Kasumi-1 (cell line): Measurements from ENCODE around the gene SBNO2.

ENCODE experiments used
- DNase-seq, 2 experiments: peaks; one replicate each; lab custom pipeline; 2025; lab: John Stamatoyannopoulos, UW

The SBNO2 gene

DNA sequence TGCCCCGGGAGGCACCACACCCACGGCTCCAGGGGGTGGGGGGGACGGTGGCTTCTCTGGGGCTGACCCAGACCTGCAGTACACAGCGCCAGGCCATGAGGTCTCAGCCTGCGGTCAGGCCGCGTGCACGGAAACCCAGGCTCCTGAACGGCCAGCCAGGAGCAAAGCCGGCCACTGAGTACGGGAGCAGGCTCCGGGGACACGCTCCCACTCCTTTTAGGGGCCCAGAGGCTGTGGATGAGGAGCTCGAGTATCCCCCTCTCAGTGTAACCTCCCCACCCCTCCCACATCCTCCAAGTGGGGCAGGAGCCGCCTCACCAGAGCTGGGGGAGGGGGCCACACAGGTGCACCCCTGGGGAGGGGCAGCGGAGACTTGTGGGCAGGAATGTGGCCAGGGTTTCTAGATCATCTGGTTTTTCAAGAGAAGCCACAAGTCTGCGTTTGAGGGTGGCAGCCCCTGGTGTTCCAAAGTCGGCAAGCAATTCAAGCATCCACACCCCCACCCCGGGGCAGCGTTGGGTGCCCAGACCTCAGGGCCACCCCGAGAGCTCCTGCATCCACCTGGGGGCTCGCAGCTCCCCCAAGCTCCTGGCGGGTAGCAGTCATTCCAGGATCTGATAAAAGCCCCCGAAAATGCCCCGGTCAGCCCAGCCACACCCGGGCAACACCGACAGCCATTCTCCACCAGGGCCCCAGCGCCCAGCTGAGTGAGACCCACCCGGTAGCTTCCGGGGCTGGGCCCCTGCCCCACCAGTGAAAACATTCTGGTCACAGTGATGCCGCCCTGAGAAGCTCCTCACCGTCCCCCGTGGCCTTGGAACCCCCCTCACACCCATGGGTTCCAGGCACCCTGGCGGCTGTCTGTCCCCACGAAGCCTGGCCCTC is 6.1 kb downstream of the SBNO2 start:
- no peak for DNase-seq

DNA sequence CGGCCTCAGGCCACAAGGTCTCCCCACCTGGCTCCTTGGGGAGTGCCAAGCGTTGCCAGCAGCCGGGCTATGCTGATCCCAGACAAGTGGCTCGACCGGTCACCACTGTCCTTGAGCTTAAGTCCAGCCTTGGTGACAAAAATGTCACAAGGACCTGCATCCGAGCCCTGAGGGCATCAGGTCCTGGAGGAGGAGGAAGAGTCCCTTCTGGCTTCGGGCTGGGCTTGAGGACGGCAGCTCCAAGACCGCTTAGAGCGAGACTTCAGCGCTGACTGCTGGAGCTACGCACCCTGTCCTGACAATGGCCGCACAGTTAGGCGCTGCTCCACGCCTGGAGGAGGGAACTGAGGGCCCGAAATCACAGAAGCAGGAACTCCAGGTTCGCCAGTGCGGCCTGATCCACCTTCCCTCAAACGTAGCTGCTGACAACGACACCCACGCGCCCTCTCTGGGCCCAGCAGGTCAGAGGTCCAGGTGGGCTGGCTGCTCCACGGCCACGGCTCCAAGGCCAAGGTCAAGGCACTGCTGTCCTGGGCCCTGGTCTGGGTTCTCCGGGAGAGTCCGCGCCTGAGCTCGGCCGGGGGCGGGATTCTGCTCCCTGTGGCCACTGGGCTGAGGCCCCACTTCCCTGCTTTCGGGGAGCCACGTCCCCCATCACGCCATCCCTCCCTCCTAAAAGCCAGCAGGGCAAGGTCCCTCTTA is 7.0 kb downstream of the SBNO2 start:
- DNase-seq = no peak

DNA sequence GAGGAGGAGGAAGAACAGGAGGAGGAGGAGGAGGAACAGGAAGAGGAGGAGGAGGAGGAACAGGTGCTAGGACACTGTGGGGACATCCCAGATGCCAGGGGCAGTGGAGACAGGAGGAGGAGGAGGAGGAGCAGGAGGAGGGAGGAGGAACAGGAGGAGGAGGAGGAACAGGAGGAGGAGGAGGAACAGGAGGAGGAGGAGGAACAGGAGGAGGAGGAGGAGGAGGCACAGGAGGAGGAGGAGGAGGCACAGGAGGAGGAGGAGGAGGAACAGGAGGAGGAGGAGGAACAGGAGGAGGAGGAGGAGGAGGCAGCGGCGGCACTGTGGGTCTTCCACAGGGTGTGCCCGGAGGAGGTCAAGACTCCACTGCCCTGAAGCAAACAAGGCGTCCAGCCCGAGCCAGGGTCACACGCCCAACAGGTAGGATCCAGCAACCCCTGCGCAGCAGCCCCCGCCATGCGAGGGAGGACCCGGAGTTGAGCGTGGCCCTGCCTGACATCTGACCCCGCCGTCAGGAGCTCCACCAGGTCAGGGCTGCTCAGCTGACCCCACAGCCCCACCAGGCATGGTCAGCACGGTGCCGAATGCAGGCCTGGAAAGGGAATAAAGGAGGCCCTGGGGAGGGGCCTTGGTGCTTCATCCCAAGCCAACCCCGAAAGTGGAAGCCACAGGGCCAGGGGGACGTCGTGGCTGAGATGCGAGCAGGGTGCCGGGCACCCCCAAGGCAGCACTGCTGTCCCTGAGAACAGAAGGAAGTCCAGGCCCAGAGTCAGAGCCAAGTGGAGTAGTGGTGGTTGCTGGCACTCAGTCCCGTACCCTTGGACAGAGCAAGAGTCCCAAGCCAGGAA is 9.2 kb downstream of the SBNO2 start:
- no peak for DNase-seq

DNA sequence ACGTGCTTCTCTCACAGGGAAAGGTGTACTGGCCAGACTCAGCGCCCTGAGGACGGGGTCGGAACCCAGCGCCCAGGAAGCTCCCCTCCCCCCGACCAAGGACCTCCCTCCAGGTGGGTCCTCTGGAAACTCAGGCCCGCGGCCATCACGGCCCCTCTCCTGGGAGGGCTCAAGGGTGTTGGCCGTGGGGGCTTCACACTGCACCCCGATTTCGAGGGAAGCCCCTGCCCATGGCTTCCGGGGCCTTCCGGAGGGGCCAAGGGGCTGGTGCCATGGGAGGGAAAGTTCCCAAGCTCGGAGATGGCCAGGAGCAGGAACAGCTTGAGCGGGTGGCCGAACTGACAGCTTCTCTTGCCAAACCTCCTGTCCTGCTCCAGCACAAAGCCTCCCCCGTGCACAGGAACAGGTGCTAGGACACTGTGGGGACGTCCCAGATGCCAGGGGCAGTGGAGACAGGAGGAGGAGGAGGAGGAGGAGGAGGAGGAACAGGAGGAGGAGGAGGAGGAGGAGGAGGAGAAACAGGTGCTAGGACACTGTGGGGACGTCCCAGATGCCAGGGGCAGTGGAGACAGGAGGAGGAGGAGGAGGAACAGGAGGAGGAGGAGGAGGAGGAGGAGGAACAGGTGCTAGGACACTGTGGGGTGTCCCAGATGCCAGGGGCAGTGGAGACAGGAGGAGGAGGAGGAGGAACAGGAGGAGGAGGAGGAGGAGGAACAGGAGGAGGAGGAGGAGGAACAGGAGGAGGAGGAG is 10.0 kb downstream of the SBNO2 start:
- no peak for DNase-seq

DNA sequence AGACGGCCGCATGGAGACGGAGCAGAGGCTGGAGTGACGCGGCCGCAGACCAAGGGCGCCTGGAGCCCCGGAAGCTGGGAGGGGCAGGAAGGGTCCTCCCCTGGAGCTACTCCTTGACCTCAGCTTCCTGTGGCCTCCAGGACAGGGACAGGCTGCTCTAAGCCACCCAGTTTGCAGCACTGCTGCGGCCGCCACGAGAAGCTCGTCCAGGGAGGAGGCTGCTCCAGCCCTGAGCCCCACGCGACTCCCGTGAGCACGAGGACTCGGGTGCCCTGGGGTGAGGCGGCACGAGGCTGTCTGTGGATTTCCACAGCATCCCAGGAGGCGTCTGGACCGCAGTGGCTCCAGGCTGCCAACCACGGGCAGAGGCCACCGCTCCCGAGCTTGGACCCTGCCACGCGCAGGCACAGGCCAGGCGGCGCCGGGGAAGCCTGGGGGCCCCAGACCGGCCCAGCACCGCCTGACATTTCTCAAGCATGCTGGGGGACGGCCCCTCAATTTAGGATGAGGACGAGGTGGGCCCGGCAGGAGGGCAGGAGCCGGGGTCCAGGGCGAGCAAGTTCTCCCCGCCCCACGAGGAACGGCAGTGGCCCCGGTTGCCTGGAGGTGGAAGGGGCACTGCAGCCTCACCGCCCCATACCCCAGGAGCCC is 10.7 kb downstream of the SBNO2 start:
- no peak for DNase-seq

DNA sequence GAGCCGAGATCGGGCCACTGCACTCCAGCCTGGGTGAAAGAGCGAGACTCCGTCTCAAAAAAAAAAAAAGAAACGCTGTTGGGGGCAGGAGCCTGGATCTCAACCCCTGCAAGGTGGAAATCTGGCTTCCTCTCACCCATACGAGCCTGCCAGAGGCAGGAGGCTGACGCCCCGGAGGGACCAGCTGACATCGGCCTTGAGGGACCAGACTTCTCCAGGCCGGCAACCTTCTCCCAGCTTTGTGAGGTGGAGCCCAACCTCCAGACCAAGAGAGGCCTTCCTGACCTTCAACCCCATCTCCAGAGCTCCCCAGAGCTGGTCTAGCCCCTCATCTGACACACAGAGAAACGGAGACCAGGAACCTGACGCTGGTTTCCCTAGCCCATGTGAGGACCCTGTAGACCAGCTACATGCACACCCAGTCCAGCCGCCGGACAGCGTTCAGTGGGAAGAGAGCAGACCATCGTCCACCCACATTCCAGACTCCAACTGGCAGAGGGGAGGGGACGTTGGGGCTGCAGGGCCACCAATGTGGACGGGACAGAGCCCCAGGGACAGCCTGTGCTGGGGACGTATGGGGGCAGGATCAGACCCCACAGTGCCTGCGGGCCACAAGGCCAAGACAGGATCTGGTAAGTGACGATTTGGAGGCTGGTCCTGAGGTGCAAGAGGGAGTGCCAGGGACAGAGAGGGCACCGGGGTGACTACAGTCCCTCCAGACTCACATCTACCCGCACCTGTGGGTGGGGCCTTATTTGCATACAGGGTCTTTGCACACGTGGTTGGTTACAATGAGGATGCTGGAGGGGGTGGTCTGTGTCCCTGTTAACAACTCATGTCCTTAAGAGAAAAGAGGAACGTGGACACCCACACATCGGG is 11.4 kb downstream of the SBNO2 start:
- DNase-seq = no peak

DNA sequence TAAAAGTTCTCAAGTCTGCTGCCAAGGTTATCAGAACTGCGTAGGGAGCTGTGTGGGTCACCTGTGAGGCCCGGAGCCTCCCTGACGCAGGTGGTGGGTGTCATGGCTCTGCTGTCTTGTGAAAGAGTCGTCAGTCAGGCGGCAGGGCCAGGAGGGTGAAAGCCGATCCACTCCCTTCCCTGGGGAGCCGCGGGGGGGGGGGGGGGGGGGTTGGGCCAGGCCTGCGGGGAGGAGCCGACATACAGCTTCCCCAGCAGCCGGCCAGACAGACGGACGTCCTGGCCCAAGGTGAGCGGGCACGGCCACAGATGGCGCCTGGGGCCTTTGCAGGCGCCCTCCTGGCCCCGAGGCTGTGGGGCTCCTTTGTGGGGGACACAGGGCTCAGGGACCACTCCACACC is 12.4 kb downstream of the SBNO2 start:
- no peak for DNase-seq

DNA sequence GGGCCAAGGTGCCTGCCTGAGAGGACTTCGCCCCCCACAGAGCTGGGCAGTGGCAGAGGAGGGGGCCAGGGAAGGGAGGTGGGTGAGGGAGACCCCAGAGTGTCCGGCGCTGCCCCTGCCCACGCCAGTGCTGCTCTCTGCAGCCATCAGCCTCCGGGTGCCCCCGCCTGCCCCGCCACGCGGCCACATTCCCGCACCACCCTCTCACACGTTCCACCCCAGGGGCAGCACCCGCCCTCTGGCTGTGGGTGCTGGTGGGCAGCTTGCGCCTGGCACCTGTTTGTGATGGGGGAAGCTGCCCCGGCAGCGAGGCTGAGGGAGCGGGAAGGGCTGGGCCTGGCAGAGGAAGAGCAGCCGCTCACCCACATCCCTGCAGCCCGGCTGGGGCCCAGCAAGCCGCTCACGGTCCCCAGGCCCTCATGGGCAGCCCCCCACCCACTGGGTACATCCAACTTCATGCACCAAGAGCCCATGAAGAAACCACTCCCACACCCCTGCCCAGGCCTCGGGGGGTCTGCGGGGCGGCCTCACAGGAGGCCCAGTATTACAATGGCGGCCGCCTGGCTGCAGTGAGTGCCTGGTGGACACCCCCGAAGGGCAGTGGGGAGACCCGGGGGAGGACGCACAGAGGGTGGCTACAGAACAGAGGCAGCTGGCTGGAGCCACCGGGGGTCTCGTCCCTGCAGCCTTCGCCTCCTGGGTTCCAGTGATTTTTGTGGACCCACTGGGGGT is 14.0 kb downstream of the SBNO2 start:
- DNase-seq = no peak

DNA sequence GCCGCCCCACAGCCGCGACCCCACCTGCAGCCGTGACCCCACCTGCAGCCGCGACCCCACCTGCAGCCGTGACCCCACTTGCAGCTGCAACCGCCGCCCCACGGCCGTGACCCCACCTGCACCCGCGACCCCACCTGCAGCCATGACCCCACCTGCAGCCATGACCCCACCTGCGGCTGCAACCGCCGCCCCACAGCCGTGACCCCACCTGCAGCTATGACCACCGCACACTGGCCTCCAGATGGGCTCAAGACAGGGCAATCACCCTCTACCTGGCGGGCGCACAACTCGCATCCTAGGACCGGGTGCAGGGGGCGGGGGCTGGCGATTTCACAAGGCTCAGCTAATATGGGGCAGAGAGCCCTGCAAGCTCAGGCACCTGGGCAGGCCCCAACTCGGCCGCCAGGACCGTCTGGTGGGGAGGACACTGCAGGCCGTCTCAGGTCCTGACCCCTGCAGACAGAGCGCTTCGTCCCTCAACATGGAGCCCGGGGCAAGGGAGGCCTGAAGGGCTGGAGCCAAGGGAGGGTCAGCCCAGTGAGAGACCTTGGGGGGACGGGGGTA is 15.1 kb downstream of the SBNO2 start:
- DNase-seq = no peak

DNA sequence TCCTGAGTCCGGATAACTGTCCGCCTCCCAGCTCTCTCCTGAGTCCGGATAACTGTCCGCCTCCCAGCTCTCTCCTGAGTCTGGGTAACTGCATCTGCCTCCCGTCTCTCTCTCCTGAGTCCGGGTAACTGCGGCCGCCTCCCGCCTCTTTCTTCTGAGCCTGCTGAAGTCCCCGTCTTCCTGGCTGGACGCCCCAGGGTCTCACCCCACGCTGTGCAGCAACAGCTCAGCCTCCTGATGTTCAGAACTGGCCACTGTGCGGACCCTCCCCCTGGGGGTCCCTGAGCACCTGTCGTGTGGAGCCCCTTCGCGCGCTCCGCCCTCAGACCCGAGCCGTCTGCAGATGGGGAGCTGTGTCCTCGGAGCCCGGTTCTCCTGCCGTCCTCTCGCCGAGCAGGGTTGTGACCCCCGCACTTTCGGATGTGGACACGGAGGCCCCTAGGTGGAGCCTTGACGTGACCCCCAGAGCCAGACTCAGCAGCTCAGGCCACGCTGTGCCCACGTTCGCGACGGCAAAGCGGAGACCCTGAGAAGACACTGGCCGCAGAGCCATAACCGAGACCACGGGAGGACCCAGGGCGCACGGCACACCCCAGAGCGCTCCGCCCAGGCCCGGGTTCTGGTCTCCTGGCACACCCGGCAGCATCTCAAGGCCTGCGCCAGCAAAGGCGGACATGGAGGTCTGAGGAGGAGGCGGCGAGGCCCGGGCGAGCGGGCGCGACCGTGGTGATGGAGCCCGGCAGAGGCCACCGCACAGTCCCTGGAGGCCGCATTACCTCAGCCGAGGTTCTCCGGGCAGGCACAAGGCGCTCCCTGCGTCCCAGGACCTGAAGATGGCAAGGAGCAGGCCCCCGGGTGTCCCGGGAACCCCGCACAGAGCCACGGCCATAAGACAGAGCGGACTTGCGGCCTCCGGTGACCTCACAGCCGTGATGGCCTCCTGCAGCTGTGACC is 15.9 kb downstream of the SBNO2 start:
- DNase-seq = no peak

DNA sequence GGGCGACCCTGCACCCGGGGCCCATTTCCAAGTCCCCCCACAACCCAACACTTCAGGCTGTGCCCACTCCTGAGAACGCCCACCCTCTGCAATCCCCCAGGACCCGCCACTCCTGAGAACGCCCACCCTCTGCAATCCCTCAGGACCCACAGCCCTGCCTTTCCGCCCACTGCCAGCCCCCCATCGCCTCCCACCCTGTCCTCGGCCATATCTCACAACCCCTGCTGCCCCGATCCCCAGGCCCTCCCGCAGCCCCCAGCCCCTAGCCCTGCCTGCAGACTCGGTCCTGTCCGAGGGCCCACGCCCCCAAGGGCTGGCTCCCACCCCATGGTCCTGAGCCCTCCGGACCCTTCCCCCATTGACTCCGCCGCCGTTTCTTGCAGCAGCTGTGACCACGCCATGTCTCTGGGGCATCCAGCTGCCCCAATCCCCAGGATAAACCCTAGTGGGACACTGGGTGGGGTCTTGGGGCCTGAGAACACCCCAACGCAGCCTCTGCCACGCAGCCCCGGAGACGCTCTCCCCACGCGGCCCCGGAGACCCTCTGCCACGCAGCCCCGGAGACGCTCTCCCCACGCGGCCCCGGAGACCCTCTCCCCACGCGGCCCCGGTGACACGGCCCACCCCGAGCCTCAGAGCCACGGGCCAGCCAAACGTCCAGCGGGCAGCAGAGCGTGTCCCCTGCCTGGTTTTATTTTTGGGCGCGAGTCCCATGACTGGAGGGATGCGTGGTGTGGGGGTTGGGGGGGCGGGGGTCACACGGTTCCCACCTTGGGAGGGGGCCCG is 17.0 kb downstream of the SBNO2 start:
- DNase-seq = no peak

DNA sequence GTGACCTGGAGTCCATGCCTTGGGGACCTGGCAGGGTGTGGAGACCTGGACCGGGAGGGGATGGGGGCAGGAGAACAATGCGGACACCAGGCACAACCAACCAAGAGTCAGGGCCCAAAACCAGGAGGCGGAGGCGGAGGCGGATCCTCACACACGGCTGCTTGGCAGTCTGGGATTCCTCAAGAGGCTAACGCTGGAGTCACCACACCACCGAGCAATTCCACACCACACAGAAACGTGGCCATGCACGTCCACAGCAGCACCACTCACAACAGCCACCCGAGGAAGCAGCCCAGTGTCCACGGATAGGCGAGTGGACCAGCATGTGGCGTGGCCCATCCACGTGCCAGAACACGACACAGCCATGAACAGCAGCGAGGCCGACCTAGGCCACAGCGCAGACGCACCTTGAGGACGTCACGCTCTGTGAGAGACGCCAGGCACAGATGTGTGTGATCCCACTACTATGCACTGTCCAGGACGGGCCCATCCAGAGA is 17.7 kb downstream of the SBNO2 start:
- DNase-seq = no peak

DNA sequence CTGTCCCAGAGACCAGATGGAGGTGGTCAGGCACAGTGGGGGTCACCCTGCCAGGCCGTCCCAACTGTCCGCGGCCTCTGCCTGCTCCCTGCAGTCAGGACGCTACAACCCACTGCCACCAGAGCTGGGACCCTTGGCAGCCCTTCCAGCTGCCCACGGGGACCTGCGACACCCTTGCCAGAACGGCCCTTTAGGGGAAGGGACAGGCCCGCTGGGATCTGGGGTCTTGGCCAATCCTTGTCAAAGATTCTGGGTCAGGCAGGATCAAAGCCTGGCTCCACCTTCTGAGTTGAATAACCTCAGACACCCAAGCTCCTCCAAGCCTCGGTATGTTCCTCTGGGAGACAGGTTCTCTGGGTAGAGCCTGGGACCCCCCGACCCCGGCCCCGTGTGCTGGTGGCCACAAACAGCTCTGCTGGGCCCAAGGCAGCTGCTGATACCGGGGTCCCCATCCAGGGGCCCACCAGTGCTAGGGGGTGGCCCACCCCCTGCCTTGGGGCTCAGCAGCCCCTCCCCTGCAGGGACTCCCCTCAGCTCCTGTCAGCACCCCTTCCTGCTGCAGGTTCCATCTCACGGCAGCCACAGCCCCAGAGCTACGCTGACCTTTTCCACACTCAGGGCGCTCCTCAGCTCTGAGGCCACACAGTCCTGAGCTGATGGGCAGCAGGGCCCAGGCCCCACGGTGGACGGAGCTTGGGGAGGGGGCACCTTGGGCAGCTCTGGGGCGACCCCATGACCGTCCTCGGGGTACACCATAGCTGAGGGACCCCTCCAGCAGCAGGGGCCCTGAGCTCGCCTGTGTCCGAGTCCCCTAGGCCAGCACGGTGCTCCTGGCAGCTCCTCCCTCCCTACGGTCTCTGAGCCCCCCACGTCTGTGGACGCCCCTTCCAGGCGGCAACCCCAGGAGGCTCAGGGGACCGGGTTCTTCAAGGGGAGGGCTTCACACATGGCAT is 18.4 kb downstream of the SBNO2 start:
- no peak for DNase-seq

DNA sequence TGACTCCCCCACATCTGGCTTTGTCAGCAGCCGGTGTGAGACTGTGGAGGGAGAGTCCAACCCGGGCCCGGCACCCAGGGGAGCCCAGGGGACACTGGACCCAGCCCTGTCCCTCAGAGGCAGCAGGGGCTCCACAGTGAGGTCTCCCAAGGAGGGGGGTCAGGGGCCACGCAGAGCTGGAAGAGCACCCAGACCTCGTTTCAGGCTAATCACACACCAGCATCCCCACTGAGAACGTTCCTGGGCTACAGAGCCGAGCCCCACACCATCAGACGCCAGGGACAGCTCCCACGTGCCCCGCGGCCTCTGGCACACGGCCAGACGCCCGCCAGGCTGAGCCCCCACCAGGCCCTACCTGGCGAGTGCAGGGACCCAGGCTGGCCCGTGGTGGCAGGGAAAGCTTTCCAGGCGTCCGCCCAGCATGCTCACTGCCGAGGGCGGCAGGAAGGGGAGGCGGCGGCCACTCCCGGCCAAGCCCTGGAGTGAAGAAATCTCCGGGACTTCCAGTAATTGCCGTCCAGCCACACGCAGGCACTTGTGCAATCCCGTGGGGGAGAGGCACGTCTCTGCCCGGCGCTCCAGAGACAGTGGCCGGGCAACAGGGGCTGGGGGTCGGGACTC is 19.2 kb downstream of the SBNO2 start:
- DNase-seq = no peak
